OCI-LY3 (cell line): ENCODE measurements around the gene SCAI.
"Not testable (repeated sequence)": the region's sequence is repeated elsewhere in the genome, so short reads cannot be mapped to it uniquely, and the experiment has no call there.

ENCODE experiments used
- H2AFZ ChIP-seq: fragments of 200-600, 300-600 bp; shearing (Covaris generic); 2 replicates; pipeline ENCODE4 v1.6.0; 2014; ENCODE audit warnings: antibody characterized with exemption, low read depth, low read length
- H3K27ac ChIP-seq: fragments of 200-600, 300-600 bp; sonication (generic); 2 replicates; pipeline ENCODE4 v1.5.1; 2014; ENCODE audit warnings: mild to moderate bottlenecking, low read length, moderate library complexity, mixed read lengths
- H3K27me3 ChIP-seq: fragments of 200-600, 300-600 bp; sonication (generic); 2 replicates; pipeline ENCODE4 v1.6.1; 2014; ENCODE audit warnings: low read depth, low read length, mixed read lengths
- H3K36me3 ChIP-seq: fragments of 200-600, 300-600 bp; sonication (generic); replicated peaks from 2 replicates; pipeline ENCODE3; 2014; ENCODE audit warnings: low read depth, low read length, mixed read lengths
- H3K4me1 ChIP-seq: fragments of 300-600, 200-600 bp; sonication (generic); 2 replicates; pipeline ENCODE4 v1.6.1; 2014; ENCODE audit warnings: low read length, mixed read lengths
- H3K4me2 ChIP-seq: fragments of 200-600, 300-600 bp; sonication (generic); 2 replicates; pipeline ENCODE4 v1.6.1; 2014; ENCODE audit warnings: low read length, mixed read lengths
- H3K4me3 ChIP-seq: fragments of 300-600, 200-600 bp; sonication (generic); 2 replicates; pipeline ENCODE4 v1.5.1; 2014; ENCODE audit warnings: antibody characterized with exemption, mild to moderate bottlenecking, low read length, moderate library complexity
- H3K79me2 ChIP-seq: fragments of 300-600, 200-600 bp; shearing (Covaris generic); 2 replicates; pipeline ENCODE4 v1.6.1; 2014; ENCODE audit warnings: mild to moderate bottlenecking, low read length, mixed read lengths
- H3K9ac ChIP-seq: fragments of 300-600, 200-600 bp; shearing (Covaris generic); 2 replicates; pipeline ENCODE4 v1.6.0; 2014; ENCODE audit warnings: mild to moderate bottlenecking, low read length, moderate library complexity
- H3K9me3 ChIP-seq: fragments of 200-600, 300-600 bp; shearing (Covaris generic); 2 replicates; pipeline ENCODE4 v1.6.1; 2014; ENCODE audit warnings: low read length, mixed read lengths; ENCODE audit not compliant: insufficient read depth
- H4K20me1 ChIP-seq: fragments of 200-600, 300-600 bp; sonication (generic); 2 replicates; pipeline ENCODE4 v1.6.1; 2016; ENCODE audit warnings: low read length, mixed read lengths; ENCODE audit not compliant: insufficient read depth
- EZH2phosphoT487 ChIP-seq: fragments of 200-600 bp; shearing (Covaris generic); IDR thresholded peaks from 2 replicates; pipeline ENCODE4 v1.6.1; 2018; ENCODE audit warnings: antibody characterized with exemption, mixed run types, low read depth
- TF ChIP-seq, protein P1 (sequence below): fragments of 200-600, 300-600 bp; sonication (generic); IDR thresholded peaks from 2 replicates; pipeline ENCODE4 v1.5.1; 2014; ENCODE audit warnings: antibody characterized with exemption, low read length, low read depth

Gene SCAI

GRCh38 chr9:125125523-125125922, 17.8 kb downstream of the SCAI start:
- Histone ChIP-seq H3K4me2 (no peak overlapping the region), H3K79me2 (no peaks in the 10 kb centered on the region), H3K9me3 (no peaks in the 10 kb centered on the region), H3K9ac (no peak overlapping the region), H3K27ac (no peak overlapping the region), H2AFZ (no peak overlapping the region), H4K20me1 (no peaks in the 10 kb centered on the region), H3K27me3 (no peaks in the 10 kb centered on the region), H3K4me1 (peaks cover 8% of the 10 kb centered on the region), H3K36me3 (no peaks in the 10 kb centered on the region), H3K4me3 (no peak overlapping the region)
- TF ChIP-seq, protein P1, sequence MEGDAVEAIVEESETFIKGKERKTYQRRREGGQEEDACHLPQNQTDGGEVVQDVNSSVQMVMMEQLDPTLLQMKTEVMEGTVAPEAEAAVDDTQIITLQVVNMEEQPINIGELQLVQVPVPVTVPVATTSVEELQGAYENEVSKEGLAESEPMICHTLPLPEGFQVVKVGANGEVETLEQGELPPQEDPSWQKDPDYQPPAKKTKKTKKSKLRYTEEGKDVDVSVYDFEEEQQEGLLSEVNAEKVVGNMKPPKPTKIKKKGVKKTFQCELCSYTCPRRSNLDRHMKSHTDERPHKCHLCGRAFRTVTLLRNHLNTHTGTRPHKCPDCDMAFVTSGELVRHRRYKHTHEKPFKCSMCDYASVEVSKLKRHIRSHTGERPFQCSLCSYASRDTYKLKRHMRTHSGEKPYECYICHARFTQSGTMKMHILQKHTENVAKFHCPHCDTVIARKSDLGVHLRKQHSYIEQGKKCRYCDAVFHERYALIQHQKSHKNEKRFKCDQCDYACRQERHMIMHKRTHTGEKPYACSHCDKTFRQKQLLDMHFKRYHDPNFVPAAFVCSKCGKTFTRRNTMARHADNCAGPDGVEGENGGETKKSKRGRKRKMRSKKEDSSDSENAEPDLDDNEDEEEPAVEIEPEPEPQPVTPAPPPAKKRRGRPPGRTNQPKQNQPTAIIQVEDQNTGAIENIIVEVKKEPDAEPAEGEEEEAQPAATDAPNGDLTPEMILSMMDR = no peak
- no peak for TF ChIP-seq EZH2phosphoT487

- Histone ChIP-seq H3K4me2 (no peak overlapping the region), H3K4me1 (peaks cover 5% of the 10 kb centered on the region)
Observed at GRCh38 chr9:125121146-125121545, 22.2 kb downstream of the SCAI start.

GRCh38 chr9:125119643-125120286, 23.6 kb downstream of the SCAI start:
- Histone ChIP-seq H2AFZ (no peak overlapping the region), H3K27ac (no peak overlapping the region), H3K79me2 (no peaks in the 10 kb centered on the region), H3K36me3 (no peaks in the 10 kb centered on the region), H4K20me1 (no peaks in the 10 kb centered on the region), H3K4me2 (no peak overlapping the region), H3K9me3 (no peaks in the 10 kb centered on the region), H3K9ac (no peak overlapping the region), H3K4me3 (no peak overlapping the region), H3K4me1 (no peaks in the 10 kb centered on the region), H3K27me3 (no peaks in the 10 kb centered on the region)
- TF ChIP-seq EZH2phosphoT487 = no peak
- TF ChIP-seq, protein P1 = no peak

More at GRCh38 chr9:125121146-125121545, 22.2 kb downstream of the SCAI start:
- Histone ChIP-seq H3K27me3 (no peaks in the 10 kb centered on the region), H3K9me3 (no peaks in the 10 kb centered on the region), H3K9ac (no peak overlapping the region), H2AFZ (no peak overlapping the region), H3K79me2 (no peaks in the 10 kb centered on the region), H3K36me3 (no peaks in the 10 kb centered on the region), H3K27ac (no peak overlapping the region), H4K20me1 (no peaks in the 10 kb centered on the region), H3K4me3 (no peak overlapping the region)
- TF ChIP-seq, protein P1 = no peak
- TF ChIP-seq EZH2phosphoT487 = no peak

GRCh38 chr9:125118696-125119095, 24.6 kb downstream of the SCAI start:
- not testable (repeated sequence) for H3K79me2 ChIP-seq, H3K4me2 ChIP-seq, H3K4me3 ChIP-seq, H2AFZ ChIP-seq, H3K4me1 ChIP-seq, H3K9me3 ChIP-seq, H3K27ac ChIP-seq, H3K9ac ChIP-seq, H4K20me1 ChIP-seq, H3K27me3 ChIP-seq, H3K36me3 ChIP-seq

DNA sequence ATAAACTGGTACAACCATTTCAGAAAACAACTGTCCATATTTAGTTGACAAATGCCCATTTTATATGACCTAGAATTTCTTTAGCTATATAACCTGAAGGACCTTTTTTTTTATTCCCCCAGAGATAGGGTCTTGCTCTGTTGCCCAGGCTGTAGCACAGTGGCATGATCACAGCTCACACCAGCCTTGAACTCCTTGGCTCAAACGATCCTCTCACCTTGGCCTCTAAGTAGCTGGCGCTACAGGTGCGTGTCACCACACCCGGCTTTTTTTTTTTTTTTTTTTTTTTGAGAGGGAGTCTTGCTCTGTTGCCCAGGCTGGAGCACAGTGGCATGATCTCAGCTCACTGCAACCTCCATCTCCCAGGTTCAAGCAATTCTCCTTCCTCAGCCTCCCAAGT, 28.8 kb downstream of the SCAI start:
- H2AFZ ChIP-seq, H3K27me3 ChIP-seq, H3K36me3 ChIP-seq, H3K9me3 ChIP-seq, H4K20me1 ChIP-seq, H3K9ac ChIP-seq, H3K4me3 ChIP-seq, H3K79me2 ChIP-seq, H3K4me1 ChIP-seq, H3K27ac ChIP-seq, H3K4me2 ChIP-seq: not testable (repeated sequence)
